Vein endothelial cell (primary cell): ENCODE measurements around the gene ONECUT1. TPM values are rescaled to one million over a fixed set of nuclear protein-coding genes. Genes with fewer than 3 reads are reported as not detected.

Experiments used
- total RNA-seq: library from RNA; depleted of rRNA; stranded (reverse); fragments of >200 nt; gene quantifications from 2 replicates; pipeline ENCODE4 v1.2.3, GENCODE V29; 2012

Gene ONECUT1
- not detected in 2 replicates for total RNA-seq

GRCh38 chr15:52790169-52790708 lies at the start of gene ONECUT1:
Gene ONECUT1 (minus strand): TSS chr15:52790336. CDS start chr15:52789884, 452 bp downstream.

Other genes with a start within 250 kb of the ONECUT1 start
- gene ARPP19, start 221.3 kb downstream of the ONECUT1 start, total RNA-seq = 171 and 225 TPM in 2 replicates
- 44.7 and 59.6 TPM in 2 replicates for gene ATOSA, start 110.9 kb downstream of the ONECUT1 start, total RNA-seq